ENCODE results near the gene NCK1.

- no peak for TF ChIP-seq CTCF (IDR thresholded peaks at IDR 0.05)
- TF ChIP-seq POLR2A (IDR thresholded peaks at IDR 0.05) = no peak
These were observed 44.6 kb upstream of the NCK1 start for GRCh38 chr3:136817448-136817847.
